Activated T-cell treated with anti-CD3 and anti-CD28 coated beads for 48 hours (primary cell): Measurements from ENCODE around the gene CHRNA1.

Experiments used
- DNase-seq: peaks from one replicate; pipeline ENCODE4 v3.0.0-alpha.2; 2020; ENCODE audit warnings: low read depth

CHRNA1 gene

GRCh38 chr2:174781996-174782395 is 17.7 kb upstream of the CHRNA1 start:
- DNase-seq, result no peak

- DNase-seq, result no peak
Observed at GRCh38 chr2:174781298-174781697, 17.0 kb upstream of the CHRNA1 start.

- no peak for DNase-seq
Observed at GRCh38 chr2:174780856-174781255, 16.6 kb upstream of the CHRNA1 start.

- no peak for DNase-seq
Observed at GRCh38 chr2:174780191-174780840, 16.0 kb upstream of the CHRNA1 start.

- no peak for DNase-seq
Observed at GRCh38 chr2:174779361-174779928, 15.2 kb upstream of the CHRNA1 start.

GRCh38 chr2:174778085-174778981 is 14.1 kb upstream of the CHRNA1 start:
- peak; percentile 65 for DNase-seq

- DNase-seq, result no peak
Observed at GRCh38 chr2:174777347-174778084, 13.2 kb upstream of the CHRNA1 start.

GRCh38 chr2:174776675-174777074 is 12.4 kb upstream of the CHRNA1 start:
- no peak for DNase-seq

GRCh38 chr2:174776223-174776622 is 12.0 kb upstream of the CHRNA1 start:
- no peak for DNase-seq

- DNase-seq, result no peak
Observed at GRCh38 chr2:174775571-174775980, 11.3 kb upstream of the CHRNA1 start.

GRCh38 chr2:174774886-174775285 is 10.6 kb upstream of the CHRNA1 start:
- no peak for DNase-seq

GRCh38 chr2:174773215-174773614 is 8.9 kb upstream of the CHRNA1 start:
- no peak for DNase-seq

GRCh38 chr2:174772472-174772801 is 8.2 kb upstream of the CHRNA1 start:
- no peak for DNase-seq

GRCh38 chr2:174771631-174772471 is 7.6 kb upstream of the CHRNA1 start:
- DNase-seq, result peak; percentile 38

GRCh38 chr2:174771136-174771535 is 6.9 kb upstream of the CHRNA1 start:
- DNase-seq, result no peak

- DNase-seq, result no peak
Observed at GRCh38 chr2:174768557-174768956, 4.3 kb upstream of the CHRNA1 start.

- DNase-seq, result no peak
Observed at GRCh38 chr2:174766271-174766670, 2.0 kb upstream of the CHRNA1 start.

GRCh38 chr2:174765576-174765975 is 1.3 kb upstream of the CHRNA1 start:
- no peak for DNase-seq

GRCh38 chr2:174763780-174764179 is 492 bp downstream of the CHRNA1 start:
- no peak for DNase-seq

GRCh38 chr2:174762464-174762863 is 1.8 kb downstream of the CHRNA1 start:
- DNase-seq, result no peak

- no peak for DNase-seq
Observed at GRCh38 chr2:174761837-174762236, 2.4 kb downstream of the CHRNA1 start.
